Posterior cingulate gyrus (tissue), 11 donors: ENCODE data around the gene COL4A3.
"Not testable (repeated sequence)": the region's sequence is repeated elsewhere in the genome, so short reads cannot be mapped to it uniquely, and the experiment has no call there.

Experiments
- DNase-seq, 10 donors: peaks; one replicate each; pipeline versions ENCODE4 v3.0.0 to v3.0.0-alpha.2; 2020 to 2021; ENCODE audit warnings: mixed read lengths in 3 of 10
- intact Hi-C: fragments of 100-400 bp; cut with DNase I; formaldehyde crosslinking; loops from one replicate; pipeline ENCODE4 v1.15.1; 2023

COL4A3 gene

GRCh38 chr2:227201771-227202170 lies 37.3 kb downstream of the COL4A3 start:
- no peak for DNase-seq
- intact Hi-C loops, result no loop called here

DNA sequence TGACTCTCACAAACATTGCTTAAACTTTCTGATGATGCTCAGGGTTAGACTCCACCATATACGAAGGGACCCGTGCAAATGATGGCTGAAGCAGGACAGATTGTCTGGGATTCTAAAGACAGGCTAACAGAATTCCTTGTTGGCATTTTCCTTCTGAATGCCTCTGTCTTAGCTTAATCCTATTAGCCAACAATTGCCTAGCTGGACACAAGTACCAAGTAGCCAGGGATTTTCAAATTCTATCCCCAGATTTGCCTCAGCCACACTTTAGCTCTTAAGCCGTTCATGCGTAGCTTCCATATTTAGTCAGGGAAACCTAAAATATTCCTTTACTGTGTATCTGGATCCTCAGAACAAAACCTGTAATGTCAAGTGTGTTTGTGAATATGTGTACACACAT lies 40.0 kb downstream of the COL4A3 start:
- intact Hi-C loops, result no loop called here
- no peak for DNase-seq

DNA sequence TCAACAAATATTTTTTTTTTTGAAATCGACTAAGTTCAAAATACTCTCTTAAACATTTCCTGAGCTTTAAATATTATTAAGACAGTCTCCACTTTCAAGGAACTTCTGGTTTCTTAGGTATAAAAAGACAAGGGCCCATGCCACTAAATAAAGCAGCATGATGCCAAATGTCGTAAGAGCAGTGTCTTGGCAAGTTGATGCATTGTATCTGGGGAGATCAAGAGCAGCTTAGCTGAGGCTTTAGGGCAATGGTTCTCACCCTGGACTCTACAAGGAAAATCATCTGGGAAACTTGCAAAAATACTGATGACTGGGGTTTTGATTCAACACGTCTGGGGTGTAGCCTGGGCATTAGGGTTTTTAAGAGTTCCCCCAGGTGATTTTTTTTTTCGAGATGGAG lies 41.3 kb downstream of the COL4A3 start:
- DNase-seq, result no peak
- intact Hi-C loops, result no loop called here

- intact Hi-C loops, result no loop called here
- no peak for DNase-seq
Measured at GRCh38 chr2:227206406-227206805, 42.0 kb downstream of the COL4A3 start.

- DNase-seq, result no peak
- intact Hi-C loops, result no loop called here
Measured at GRCh38 chr2:227207573-227207972, 43.1 kb downstream of the COL4A3 start.

DNA sequence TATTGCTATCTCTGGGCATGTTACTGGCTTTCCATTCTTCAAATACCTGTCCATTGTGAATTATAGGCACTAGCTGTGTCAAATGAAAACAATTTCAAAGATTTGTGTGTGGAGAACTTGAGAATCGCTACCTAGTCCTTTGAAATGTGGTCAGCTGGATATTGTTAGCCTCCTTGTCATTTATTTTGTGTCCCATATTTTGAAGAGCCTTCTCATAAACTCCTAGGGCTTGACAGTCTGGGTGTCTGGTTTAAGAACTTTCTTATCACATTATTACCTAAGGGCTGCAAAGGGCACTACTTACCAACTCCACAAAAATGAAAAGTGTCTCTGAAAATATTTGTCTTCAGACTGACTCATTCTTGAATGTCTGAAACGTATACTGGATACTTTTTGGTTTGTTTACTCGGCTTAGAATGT lies 50.2 kb downstream of the COL4A3 start:
- no peak for DNase-seq
- intact Hi-C loops, result no loop called here

DNA sequence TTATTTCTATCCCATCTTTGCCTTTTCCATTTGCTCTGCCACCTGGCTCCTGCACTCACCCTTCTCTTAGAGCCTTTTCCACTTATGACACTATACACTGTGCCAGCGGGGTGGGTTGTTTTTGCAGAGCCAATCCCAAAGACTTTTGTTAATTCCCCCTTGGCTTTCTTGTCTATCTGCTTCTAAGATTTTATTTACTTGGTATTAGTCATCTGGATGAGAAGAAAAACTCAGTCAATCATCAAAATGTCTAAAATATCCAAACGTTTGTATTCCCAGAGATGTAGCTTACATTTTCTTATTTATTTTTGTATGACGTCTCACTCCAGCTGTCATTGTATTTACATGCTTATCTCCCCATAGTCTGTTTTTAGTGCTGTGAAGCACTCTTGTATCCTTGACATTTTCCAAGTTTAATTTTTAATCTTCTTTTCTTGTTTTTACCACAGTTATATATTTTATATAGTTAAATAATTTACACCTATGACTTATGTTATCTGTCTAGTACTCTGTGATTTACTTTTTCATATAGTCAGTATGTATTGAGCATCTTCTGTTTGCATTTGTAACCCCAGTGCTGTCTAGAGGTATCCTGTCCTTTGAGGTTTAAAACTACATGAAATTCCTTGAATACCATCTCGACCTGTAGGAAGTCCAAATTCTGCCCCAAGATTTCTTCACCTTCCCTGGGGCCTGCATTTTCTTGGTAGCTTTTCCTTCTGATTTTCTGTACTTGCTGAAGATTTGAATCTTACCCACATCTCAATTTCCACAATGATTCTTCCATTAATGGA lies 55.1 kb downstream of the COL4A3 start:
- intact Hi-C loops, result no loop called here
- DNase-seq, result no peak

DNA sequence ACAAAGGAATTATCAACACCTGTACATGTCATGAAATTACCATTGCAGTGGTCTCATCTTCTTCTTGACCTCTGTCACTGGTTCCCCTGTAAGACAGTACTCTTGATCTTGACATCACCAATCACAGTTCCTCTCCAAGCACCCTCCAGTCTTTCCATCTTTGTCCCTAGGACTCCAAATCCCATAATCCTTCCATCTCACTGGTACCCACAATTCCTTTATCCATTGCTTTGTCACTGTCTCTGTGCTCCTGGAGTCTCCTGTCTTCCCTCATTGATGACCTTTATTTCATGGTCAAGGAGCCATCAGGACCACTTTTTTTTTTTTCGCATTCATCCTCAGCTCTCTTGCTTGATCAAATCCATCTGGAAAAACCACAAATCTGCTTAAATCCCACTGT lies 56.7 kb downstream of the COL4A3 start:
- intact Hi-C loops, result no loop called here
- no peak for DNase-seq

- no peak for DNase-seq
- intact Hi-C loops, result no loop called here
Measured at GRCh38 chr2:227222292-227222691, 57.9 kb downstream of the COL4A3 start.

- DNase-seq, intact Hi-C loops: not testable (repeated sequence)
Measured at GRCh38 chr2:227225641-227226040, 61.2 kb downstream of the COL4A3 start.

- DNase-seq, result peak in 7 of 10 donors; percentile 10 to 86 (median 58)
- intact Hi-C loops, result no loop called here
Measured at GRCh38 chr2:227228061-227228667, 63.7 kb downstream of the COL4A3 start.

DNA sequence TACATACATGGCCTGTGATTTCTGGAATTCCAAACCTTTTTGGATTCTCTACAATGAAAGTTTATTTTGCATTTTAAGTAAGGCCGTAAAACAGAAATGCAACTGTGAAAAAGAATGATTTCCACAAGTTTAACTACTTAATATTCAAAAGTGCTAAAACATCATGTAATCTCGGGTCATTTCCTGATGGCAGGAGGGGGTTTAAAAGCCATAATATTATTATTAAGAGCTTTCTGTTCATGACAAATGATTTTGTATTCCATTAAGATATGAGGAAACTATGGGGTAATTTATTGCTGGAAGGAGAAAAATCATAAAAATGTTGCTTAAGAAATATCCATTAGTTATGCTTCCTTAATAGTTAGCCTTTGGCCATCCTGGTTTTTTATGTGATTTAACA lies 65.7 kb downstream of the COL4A3 start:
- no peak for DNase-seq
- intact Hi-C loops, result no loop called here

DNA sequence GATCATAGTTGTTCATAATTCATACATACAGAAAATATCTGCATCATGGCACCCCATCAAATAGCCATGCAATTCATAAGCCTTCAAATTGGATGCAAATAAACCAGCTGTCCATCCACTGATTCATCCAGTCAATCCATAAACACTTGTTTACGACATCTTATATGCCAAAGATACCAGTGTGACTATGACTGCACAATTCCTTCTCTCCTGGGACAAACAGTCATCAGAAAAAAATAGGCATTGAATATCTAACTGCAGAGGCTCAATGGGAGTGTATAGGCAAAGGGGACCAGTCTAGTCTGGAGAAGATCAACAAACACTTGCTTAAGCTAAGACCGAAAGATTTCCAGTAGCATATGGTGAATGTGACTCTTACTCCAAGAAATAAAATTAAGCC lies 70.0 kb downstream of the COL4A3 start:
- intact Hi-C loops, result no loop called here
- DNase-seq, result no peak

GRCh38 chr2:227237786-227238185 lies 73.4 kb downstream of the COL4A3 start:
- DNase-seq, result no peak
- intact Hi-C loops, result loop anchor here (1.0 kb wide), 1 partner anchor 107 kb away; no protein-coding TSS in a partner anchor

- intact Hi-C loops, result loop anchor here (1.0 kb wide), 1 partner anchor 108 kb away; no protein-coding TSS in a partner anchor
- peak; percentile 61 to 95 (median 76) for DNase-seq
Measured at GRCh38 chr2:227238238-227239237, 74.1 kb downstream of the COL4A3 start.

GRCh38 chr2:227241005-227241404 lies 76.6 kb downstream of the COL4A3 start:
- no peak for DNase-seq
- intact Hi-C loops, result no loop called here

DNA sequence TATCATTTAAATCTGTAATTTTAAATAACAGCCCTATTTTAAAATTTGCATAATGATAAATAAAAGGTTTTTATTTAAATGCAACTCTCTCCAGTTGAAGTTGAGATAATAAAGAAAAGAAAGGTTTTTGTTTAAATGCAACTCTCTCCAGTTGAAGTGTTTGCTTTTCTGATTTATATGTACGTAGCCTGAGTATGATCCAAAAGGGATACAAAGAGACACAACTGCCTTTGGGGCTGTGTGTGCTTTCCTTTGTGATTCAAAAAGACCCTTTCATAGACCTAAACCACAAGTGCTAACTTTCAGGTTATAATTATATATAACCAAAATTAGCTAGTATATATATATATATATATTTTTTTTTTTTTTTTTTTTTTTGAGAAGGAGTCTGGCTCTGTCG lies 84.5 kb downstream of the COL4A3 start:
- no peak for DNase-seq
- intact Hi-C loops, result no loop called here

GRCh38 chr2:227252831-227253230 lies 88.4 kb downstream of the COL4A3 start:
- no peak for DNase-seq
- intact Hi-C loops, result no loop called here

- intact Hi-C loops, result no loop called here
- no peak for DNase-seq
Measured at GRCh38 chr2:227256605-227257004, 92.2 kb downstream of the COL4A3 start.

GRCh38 chr2:227257820-227258219 lies 93.4 kb downstream of the COL4A3 start:
- intact Hi-C loops, result no loop called here
- DNase-seq, result no peak

GRCh38 chr2:227260041-227260440 lies 95.6 kb downstream of the COL4A3 start:
- intact Hi-C loops, result no loop called here

More at GRCh38 chr2:227260041-227260440, 95.6 kb downstream of the COL4A3 start:
- no peak for DNase-seq
